ENCODE results near the gene CREB3L4.
A peak's percentile ranks its signal among the peaks of the same experiment; 100 is the strongest.

The CREB3L4 gene

DNA sequence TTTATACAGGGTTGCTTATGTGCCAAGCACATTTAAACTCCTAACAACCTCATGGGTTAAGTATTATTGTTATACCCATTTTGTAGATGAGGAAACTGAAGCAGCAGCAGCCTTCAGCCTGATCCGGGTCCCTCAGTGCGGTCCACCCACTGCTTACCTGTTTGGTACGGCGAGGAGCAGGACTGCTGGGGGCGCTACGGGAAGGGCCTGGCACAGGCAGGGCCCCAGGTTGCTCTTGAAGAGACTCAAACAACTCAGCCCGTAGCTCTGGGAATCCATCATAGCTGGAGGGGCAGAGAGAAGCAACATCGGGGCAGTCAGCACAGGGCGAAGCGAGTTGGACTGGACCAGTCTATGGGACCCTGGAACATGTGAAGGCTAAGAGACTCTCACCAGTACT is 30.4 kb upstream of the CREB3L4 start:
- no peak for DNase-seq (ENCODE audit: low read depth in 1 of 2, low spot score in 1 of 2)

DNA sequence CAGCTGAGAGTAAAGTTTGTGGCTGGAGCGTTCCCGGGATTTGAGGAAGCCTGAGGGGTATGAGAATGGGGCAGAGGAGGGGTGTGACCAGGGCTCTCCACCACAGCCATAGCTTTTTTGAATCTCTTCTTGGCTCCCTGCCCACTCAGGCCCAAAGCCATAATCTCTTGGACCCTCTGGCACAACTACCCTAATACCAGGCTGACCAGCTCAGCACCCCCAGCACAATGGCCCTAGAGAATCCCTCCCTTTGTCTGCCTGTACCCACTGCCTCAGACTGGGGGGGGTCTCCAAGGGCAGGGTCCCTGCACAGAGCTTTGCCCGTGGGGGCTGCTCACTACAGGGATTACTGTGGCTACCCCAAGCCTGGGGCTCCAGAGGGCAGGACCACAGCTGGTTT is 28.7 kb upstream of the CREB3L4 start:
- no peak for DNase-seq (ENCODE audit: low read depth in 1 of 2, low spot score in 1 of 2)

DNA sequence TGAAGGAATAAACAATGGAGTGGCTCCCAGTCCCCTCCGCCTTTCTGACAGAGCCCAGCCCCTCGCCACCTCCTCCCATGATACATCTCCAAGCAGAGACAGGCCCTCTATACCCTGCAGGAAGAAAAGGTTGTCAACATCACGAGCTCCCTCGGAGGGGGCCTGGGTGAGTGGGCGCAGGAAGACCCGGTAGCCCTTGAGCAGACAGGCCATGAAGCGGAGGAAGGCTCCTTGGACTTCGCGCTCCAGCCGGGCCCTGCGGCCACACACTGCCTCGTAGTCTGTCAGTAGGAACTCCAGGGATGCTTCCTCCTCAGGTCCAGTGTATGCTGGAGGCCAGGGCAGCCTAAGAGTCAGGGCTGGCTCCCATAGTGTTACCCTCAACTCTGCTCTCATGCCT is 28.2 kb upstream of the CREB3L4 start:
- DNase-seq (ENCODE audit: low read depth in 1 of 2, low spot score in 1 of 2): no peak

DNA sequence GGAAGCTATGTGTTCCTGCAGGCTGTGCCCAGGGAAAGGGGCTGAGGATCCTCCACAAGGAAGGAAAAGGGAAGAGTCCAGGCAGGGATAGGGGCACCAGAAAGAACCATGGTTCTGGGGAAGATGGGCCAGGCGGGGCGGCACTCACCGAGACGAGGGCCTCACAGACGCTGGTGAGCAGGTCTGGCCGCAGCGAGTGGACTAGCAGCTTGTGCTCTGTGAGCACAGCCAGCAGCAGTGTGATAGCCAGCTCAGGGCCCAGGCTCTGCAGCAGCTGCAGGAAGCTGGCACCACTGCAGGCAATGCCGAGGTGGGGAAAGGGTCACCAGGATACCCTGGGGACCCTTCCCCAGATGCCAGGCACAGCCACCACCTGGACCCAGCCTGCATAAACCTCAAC is 26.9 kb upstream of the CREB3L4 start:
- DNase-seq (ENCODE audit: low read depth in 1 of 2, low spot score in 1 of 2): no peak

DNA sequence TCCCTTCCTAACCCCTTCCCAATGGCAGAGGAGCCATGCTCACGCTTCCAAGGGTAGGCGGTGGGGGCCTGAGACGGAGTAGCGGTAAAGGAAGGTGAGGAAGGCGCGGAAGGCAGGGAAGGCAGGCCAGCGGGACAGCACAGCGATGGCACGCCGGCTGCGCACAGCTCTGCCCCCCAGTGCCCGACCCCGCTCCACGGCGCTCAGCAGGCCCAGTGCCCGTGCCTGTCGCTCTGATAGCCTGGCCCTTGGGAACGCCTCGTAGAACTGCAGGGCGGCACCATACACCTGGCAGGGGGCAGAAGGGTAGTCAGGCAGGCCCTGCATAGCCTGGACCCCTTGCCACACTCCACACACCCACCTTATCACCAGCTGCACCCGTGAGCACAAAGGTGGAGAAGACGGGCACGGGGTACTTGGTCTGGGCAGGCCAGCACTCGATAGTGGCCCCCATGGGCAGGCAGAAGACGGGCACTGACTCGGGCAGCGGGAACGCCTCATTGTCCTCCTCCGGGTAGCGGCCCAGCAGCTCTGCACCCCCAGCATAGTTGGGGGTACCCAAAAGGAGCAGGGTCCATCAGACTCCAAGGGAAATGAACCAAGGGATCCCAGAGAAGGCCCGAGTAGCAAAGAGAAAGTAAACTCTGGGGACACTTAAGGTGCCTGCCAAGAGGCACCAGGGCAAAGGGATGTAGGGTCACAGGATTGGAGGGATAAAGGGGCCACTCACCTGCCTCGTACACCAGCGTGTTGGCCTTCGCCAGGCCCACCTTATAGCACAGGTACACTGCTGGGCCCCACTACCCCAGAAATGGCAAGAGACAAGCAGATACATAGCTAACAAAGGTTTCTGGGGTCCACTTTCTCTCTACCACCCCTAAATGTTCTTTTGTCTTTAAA is 25.6 kb upstream of the CREB3L4 start:
- DNase-seq (ENCODE audit: low read depth in 1 of 2, low spot score in 1 of 2): no peak

DNA sequence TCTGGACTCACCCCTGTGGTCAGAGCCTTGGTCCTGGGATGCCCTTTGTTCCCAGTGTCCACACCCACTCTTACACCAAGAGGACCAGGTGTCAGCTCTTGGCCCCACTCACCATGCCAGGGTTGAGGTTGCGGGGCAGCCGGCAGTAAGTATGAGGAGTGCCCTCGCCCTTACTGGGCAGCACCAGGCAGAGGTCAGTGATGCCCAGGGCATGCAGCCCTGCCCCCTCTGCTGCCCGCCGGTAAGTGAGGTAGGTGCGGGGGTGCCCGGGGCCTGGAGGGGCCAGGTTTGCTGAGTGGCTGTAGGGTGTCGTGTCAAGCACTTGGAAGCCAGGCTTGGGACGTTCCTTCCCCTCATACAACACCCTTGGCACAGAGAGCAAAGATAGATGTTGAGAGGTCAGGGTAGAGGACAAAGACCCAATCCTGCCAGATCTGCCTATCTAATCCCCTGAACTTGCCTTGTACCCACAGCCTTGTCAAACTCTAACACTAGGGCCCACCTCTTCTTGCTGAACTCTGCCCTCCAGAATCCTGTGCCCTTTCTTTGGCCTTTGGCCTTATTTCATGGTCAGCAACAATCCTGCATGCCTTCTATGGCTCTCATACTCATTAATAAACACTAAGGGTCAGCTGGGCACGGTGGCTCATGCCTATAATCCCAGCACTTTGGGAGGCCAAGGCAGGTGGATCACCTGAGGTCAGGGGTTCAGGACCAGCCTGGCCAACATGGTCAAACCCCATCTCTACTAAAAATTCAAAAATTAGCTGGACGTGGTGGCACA is 24.7 kb upstream of the CREB3L4 start:
- DNase-seq (ENCODE audit: low read depth in 1 of 2, low spot score in 1 of 2): no peak

DNA sequence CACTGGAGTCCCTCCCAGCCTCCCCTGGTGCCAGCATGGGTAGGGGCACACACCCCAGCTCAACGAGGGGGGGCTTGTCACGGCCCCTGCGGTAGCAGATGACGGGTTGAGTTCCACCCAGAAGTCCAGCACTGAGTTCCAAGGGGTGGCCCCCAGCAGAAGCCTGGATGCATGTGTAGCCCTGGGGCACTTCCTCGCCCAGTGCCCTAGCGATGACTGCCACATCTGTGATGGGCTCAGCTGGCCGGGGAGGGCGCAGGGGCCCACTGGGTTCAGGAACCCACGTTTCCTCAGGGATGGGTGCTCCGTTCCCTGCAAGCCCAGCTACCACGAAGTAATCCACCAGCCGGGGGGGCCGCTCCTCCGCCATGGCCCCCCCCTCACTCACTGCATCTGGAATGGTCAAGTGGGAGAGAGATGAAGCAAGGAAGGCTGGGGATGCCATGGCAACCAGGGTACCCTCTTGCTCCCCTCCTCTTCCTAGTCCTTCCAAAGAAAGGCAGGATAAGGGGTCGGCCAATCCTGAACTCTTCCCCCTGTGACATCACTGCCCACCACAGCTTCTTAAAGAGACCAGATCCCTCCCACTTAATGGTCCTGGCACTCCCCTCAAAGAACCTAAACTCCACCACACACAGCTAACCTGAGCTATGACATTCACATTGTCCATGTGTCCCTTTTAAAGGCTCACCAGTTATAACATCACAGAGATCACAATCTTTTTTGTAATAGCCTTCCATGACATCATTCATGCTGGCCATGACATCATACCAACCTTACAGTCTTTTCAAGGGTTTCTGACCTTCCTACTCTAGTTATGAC is 23.5 kb upstream of the CREB3L4 start:
- no peak for DNase-seq (ENCODE audit: low read depth in 1 of 2, low spot score in 1 of 2)

DNA sequence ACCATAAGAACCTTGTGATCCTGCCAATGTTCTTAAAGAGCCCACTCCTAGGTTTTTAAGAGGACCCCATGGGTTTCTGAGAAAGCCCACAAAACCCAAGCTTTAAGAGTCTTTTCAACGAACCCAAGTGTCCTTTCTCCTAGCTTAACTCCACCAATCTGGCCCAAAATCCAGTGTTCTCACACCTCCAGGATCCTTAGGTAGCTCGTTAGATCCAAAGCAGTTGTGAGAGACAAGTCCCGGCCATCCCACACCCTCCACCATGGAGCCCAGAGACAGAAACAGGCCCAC is 22.9 kb upstream of the CREB3L4 start:
- DNase-seq (ENCODE audit: low read depth in 1 of 2, low spot score in 1 of 2): no peak

DNA sequence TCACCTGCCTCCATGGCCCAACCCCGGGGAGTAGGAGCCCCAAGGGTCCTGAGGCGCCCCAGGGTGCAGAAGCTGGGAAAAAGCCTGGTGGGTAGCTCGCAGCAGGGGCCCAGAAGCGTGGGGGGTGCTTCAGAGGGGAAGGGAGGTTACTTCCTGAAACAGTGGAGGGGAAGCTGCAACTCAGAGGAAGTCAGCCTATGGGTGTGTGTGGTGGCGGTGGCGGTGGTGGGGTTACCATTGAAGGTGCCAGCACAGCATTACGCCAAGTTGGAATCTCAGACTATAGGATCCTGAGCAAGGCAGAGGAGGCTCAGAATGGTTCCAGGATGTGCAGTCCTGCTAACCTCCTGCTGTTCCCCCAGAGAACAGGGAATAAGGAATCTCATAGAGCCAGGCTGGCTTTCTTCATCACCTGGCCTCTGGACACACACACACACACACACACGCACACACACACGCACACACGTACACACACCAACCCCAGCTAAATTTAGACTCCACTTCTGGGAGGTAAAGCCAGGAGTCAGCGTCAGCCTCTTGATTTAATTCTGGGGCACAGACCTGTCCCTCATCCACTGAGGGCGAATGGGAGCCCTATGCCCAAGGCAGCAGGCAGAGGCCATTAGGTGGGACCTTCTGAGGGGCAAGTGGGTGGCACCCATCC is 22.4 kb upstream of the CREB3L4 start:
- peak; percentile 36 to 68 for DNase-seq (ENCODE audit: low read depth in 1 of 2, low spot score in 1 of 2)

DNA sequence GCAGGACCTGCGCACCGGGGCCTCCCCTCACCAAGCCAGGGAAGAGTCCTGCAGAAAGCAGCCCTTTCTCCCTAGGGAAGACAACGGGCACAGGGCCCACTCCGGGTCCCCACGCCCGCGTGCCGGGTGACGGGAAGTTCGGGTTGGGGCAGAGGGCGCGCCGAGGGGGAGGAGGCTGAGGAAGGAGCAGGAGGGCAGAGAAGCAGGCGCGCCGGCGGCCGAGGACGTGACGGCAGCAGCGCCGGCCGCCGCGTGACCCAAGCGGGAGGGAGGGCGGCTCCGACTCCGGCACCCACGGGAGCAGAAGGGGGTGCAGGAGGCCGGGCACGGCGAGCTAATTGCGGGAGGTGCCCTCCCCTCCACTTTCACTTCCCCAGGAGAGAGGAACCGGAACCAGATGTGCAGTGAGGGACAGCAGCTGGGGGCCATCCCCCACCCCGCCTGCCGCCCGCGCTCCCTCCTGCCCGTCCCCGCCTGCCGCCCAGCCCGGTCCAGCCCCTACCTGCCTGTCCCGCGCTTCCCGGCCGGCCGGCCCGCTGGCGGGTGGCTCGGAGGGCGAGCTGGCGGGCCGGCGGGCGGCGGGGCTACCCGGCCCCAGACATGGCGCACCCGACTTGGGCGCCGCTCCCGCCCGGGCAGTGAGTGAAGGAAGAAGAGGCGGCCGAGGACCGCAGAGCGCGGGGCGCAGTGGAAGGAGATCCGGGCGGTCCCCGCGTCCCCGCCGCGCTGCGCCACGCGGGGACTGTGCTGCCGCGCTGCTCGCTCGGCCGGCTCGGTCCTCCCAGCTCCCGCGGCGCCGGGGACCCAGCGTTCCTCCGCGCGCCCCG is 21.7 kb upstream of the CREB3L4 start:
- peak; percentile 35 to 51 for DNase-seq (ENCODE audit: low read depth in 1 of 2, low spot score in 1 of 2)

DNA sequence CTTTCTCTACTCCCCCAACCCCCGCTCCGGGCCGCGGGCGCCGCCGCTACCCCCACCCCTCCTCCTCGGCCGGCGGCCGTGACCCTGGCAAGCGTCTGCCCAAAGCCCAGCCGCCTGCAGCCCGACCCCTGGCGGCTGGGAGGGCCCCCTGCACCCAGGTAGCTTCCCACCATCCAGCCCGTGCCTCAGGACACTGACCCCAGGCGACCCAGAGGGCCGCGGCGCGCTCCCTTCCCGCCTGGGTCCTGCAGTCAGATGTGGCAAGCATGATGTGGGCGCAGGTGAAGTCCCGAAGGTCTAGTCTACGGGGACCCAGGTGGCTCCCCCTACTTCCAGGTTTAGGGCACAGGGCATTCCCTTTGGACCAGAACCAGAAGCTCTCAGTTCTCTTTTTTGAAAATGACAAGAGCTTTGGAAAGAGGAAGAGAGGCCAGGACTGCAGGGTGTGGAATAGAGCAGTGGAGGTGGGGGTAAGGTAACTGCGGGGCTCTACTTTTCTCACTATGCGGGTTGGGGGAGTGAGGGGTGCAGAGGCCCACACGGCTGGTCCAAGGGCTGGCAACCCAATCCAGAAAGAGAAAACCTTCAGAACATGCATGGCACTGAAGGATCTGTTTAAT is 21.0 kb upstream of the CREB3L4 start, which contains the start of gene DENND4B:
Gene DENND4B, minus strand, starts transcription at position 97 of the 620 bp plus-strand sequence. CDS start 2,344 bp downstream, outside the sequence.
- peak; percentile 62 to 65 for DNase-seq (ENCODE audit: low read depth in 1 of 2, low spot score in 1 of 2)

DNA sequence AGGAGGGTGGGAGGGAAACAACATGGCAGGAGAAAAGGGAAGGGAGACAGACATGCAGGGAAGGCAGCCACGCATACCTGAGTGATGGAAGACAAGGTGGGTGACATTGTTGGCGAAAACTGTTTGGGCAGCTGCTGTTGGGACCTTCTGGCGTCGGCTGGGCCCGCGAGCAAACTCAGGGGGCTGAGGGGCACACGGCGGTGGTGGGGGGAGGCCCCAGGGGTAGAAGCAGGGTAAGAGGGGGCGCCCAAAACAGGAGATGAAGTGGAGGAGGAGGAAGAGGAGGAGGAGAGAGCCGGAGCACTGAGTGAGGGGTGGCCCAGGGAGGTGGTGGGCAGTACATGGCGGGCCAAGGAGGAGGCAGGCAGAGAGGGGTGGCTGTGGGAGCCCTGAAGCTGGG is 16.5 kb upstream of the CREB3L4 start:
- DNase-seq (ENCODE audit: low read depth in 1 of 2, low spot score in 1 of 2): no peak

DNA sequence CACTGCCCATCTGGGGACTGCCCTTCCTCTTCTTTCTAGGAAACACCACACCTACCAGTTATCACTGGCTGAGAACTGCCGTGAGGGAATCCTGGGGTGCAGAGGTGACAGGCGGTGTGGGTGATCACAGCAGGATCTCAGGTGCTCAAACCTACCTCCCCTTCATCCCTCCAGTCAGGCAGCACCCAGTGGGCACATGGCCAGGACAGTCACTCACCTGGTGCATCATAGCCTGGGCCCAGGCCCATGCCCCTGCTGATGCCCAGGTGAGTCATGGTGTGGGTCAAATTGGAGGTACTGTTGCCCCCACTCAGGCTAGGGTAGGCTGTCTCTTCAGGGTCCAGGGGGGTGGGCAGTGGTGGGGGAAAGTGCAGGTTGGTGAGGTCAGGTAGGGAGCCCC is 15.9 kb upstream of the CREB3L4 start:
- DNase-seq (ENCODE audit: low read depth in 1 of 2, low spot score in 1 of 2): no peak

DNA sequence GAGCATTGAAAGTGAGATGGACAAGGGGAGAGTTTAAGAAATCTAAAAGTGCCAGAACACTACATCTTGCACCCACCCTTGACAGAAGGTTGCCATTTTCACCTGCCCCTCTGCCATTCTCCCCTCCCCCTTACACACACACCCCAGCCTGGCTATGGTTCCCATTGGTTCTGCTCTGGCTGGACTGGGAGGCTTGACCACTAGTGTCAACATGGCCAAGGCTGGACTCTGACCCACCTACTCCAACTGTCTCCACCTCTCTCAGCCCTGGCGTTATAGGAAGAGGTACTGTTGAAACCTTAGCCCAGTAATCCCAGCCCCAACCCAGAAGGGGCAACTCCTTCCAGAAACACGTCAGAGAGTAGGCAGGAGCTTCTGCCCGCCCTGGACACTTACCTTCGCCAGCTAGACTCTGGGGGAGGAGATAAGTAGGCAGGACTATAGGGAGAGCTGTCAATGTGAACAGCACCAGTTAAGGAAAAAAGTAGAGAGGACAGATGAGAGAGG is 13.8 kb upstream of the CREB3L4 start:
- DNase-seq (ENCODE audit: low read depth in 1 of 2, low spot score in 1 of 2): no peak

DNA sequence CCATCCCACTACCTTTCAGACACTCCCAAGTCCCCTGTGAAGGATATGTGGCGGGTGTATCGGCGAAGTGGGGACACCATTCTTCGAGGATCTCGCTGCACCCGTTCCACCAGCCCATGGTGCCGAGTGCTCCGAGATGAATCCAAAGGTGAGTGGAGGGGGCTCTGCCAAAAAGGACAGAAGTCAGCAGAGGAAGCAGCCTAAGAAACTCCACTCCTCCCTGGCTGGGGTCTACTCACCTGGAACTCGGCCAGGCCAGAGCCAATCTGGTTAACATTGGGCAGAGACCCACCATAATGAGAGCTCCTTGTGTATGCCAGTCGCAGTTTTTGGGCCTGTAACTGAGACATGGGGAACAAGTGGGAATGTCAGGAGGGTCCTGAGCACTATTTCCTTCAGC is 12.9 kb upstream of the CREB3L4 start:
- DNase-seq (ENCODE audit: low read depth in 1 of 2, low spot score in 1 of 2): no peak

DNA sequence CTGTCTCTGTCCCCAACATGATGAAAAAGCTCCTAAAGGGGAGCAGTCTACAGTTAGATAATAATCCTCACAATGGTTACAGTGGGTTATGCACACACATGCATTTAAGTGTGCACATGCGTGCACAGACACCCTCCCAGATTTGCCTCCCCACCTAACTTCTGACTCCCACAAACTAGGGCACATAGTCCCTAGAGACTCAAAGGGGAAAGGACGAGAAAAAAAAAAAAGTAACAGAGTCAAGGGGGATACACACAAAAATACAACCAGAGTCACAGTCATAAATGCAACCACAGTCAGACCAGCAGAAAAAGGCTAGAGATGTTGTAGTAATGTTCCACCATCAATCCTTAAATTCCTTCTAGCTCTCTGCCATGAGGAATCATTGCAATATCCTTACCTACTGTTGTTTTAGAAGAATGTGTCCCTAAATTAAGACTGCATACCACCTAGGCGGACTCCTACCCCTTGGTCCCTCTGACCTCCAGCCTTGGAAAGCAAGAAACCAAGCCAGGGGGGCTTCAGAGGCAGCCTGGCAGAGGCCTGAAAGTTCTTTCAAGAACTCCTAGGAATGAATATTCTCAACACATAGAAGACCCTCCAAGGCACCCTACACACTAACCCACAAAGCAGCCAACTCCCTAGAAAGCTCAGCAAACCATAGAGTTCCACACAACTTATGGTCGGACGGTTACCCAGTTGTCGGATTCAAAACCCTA is 10.5 kb upstream of the CREB3L4 start:
- DNase-seq (ENCODE audit: low read depth in 1 of 2, low spot score in 1 of 2): no peak

DNA sequence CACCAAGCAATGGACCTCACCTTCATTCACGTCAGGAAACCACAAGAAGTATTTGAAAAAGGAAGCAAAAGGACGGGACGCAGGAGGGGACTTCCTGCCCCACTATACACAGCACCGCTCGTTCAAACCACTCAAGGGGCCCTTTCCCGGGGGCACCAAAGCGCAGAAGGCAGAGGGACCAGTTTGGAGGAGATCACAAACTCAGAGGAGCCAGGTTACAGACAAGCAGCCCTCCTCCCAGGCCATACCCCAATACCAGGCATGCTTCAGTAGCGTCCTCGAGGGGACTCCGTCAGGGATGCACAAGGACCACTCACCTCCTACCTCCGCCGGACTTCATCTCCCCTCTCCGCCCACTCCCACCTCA is 10.0 kb upstream of the CREB3L4 start:
- peak in 1 of 2 donors; percentile 24 for DNase-seq (ENCODE audit: low read depth in 1 of 2, low spot score in 1 of 2)

DNA sequence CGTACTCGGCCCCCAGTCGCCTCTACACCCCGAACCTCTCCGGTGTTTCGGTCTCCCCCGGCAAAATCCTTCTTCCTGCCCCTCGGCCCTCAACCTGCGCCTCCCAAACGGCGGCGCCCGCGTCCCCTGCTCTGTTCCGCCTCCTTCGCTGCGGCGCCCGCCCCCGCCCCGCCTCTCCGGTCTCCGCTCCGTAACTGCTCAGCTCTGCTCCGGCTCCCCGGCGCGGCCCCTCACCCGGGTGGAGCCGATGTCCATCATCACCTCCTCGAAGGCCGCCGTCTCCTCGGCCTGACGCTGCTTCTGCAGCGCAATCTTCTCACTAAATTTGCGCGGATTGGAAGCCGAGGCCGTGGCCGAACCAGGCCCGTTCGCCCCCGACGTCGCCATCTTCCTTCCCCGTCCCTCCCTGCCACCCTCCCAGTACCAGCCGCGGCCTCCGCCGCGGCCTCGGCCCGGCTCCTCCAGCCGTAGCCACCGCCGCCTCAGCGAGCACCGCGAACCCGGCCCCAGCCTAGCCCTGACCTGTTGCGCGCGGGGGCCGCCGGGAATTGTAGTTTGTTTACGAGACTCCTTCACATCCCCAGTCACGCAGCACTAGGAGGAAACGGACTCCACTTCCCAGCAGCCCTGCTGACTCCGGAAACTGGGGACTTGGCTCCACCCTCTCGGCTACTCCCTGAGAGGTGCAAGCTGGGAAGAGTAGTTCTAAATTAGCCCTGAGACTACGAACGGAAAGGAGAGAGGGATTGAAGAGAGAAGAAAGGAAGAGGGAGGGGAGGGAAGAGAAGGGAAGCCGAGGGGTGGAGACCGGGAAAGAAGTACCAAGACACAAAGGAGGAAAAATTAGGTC is 9.4 kb upstream of the CREB3L4 start, which contains the start of gene CRTC2:
Gene CRTC2, minus strand, starts transcription at position 502 of the 850 bp plus-strand sequence. Its CDS starts 115 bp downstream, at position 387.
- DNase-seq (ENCODE audit: low read depth in 1 of 2, low spot score in 1 of 2): peak; percentile 92 to 97

All from activated CD4-positive, alpha-beta T cell treated with anti-CD3 and anti-CD28 coated beads, Interleukin-2, amount 50 U/mL, for 24 hours (primary cell).